KMS-11 (cell line): ENCODE data around the gene SLC35A5.
"Not testable (repeated sequence)": the region's sequence is repeated elsewhere in the genome, so short reads cannot be mapped to it uniquely, and the experiment has no call there.

Experiments used
- H2AFZ ChIP-seq: fragments of 200-600 bp; sonication (generic); 2 replicates; pipeline ENCODE4 v1.6.1; 2016; ENCODE audit warnings: antibody characterized with exemption, mixed run types, low read depth
- H3K27ac ChIP-seq: fragments of 200-600 bp; sonication (generic); 2 replicates; pipeline ENCODE4 v1.6.1; 2016; ENCODE audit warnings: mild to moderate bottlenecking, mixed run types
- H3K27me3 ChIP-seq: fragments of 200-600 bp; sonication (generic); 2 replicates; pipeline ENCODE4 v1.6.1; 2017; ENCODE audit warnings: mild to moderate bottlenecking, low read depth, mixed run types, moderate library complexity; ENCODE audit not compliant: insufficient read depth
- H3K36me3 ChIP-seq: fragments of 200-600 bp; sonication (generic); 2 replicates; pipeline ENCODE4 v1.6.1; 2017; ENCODE audit warnings: mild to moderate bottlenecking, mixed run types; ENCODE audit not compliant: insufficient read depth
- H3K4me1 ChIP-seq: fragments of 200-600 bp; sonication (generic); 2 replicates; pipeline ENCODE4 v1.6.1; 2016; ENCODE audit warnings: mild to moderate bottlenecking, low read depth, mixed run types; ENCODE audit not compliant: poor library complexity, severe bottlenecking
- H3K4me2 ChIP-seq: fragments of 200-600 bp; sonication (generic); 2 replicates; pipeline ENCODE4 v1.7.0; 2016; ENCODE audit warnings: mild to moderate bottlenecking, mixed run types
- H3K4me3 ChIP-seq: fragments of 200-600 bp; sonication (generic); IDR thresholded peaks from 2 replicates; pipeline ENCODE4 v1.6.1; 2017; ENCODE audit warnings: low read depth, low read length, mixed read lengths; ENCODE audit not compliant: insufficient read depth
- H3K79me2 ChIP-seq: fragments of 200-600 bp; sonication (generic); 2 replicates; pipeline ENCODE4 v1.6.1; 2016; ENCODE audit warnings: low read depth, mixed run types; ENCODE audit not compliant: insufficient read depth
- H3K9ac ChIP-seq: fragments of 200-600 bp; sonication (generic); 2 replicates; pipeline ENCODE4 v1.6.1; 2016; ENCODE audit warnings: mild to moderate bottlenecking, mixed run types
- H4K20me1 ChIP-seq: fragments of 200-600 bp; sonication (generic); 2 replicates; pipeline ENCODE4 v1.6.1; 2016; ENCODE audit warnings: mild to moderate bottlenecking, mixed run types; ENCODE audit not compliant: insufficient read depth
- TF ChIP-seq, protein P1 (sequence below): fragments of 200-600 bp; sonication (generic); conservative IDR thresholded peaks from 2 replicates; pipeline ENCODE4 v1.6.1; 2017; ENCODE audit warnings: low read depth, mild to moderate bottlenecking, antibody characterized with exemption, low read length, moderate library complexity, mixed read lengths

SLC35A5 gene

DNA sequence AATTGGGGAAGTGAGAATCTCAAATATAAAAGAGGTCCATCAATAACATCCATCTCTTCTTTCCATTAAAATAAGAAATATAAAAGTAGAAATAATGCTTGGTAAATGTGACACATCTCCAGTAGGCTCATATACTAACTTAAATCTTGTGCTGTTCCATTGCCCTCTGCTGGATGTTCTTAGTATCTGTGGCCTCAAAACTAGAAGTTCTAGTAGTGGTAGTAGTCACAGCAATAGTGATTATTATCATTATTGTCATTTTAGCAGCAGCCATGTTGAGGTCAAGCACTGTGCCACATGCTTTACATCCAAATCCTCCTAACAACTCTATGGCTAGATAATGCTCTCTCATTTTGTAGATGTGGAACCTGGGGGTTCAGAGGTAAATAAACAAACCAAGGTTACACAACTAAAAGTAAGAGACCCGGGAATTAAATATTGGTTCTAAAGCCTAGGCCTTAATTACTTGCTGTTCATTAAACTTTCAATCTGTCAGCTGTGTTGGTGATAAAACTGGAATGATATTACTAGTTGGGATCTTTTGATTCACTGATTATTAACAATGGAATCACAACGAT lies 42.3 kb upstream of the SLC35A5 start:
- Histone ChIP-seq H2AFZ (no peak overlapping the region), H3K27ac (no peak overlapping the region), H4K20me1 (no peaks in the 10 kb centered on the region), H3K4me3 (no peak overlapping the region), H3K36me3 (no peaks in the 10 kb centered on the region), H3K79me2 (no peaks in the 10 kb centered on the region), H3K9ac (no peak overlapping the region), H3K4me1 (peaks cover 41% of the 10 kb centered on the region), H3K27me3 (no peaks in the 10 kb centered on the region), H3K4me2 (no peak overlapping the region)
- TF ChIP-seq, protein P1, sequence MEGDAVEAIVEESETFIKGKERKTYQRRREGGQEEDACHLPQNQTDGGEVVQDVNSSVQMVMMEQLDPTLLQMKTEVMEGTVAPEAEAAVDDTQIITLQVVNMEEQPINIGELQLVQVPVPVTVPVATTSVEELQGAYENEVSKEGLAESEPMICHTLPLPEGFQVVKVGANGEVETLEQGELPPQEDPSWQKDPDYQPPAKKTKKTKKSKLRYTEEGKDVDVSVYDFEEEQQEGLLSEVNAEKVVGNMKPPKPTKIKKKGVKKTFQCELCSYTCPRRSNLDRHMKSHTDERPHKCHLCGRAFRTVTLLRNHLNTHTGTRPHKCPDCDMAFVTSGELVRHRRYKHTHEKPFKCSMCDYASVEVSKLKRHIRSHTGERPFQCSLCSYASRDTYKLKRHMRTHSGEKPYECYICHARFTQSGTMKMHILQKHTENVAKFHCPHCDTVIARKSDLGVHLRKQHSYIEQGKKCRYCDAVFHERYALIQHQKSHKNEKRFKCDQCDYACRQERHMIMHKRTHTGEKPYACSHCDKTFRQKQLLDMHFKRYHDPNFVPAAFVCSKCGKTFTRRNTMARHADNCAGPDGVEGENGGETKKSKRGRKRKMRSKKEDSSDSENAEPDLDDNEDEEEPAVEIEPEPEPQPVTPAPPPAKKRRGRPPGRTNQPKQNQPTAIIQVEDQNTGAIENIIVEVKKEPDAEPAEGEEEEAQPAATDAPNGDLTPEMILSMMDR = peak; percentile 86

- not testable (repeated sequence) for H3K4me3 ChIP-seq, H3K27me3 ChIP-seq, H3K4me1 ChIP-seq, H3K9ac ChIP-seq, H3K27ac ChIP-seq, H3K4me2 ChIP-seq, H3K79me2 ChIP-seq, H2AFZ ChIP-seq, H3K36me3 ChIP-seq, H4K20me1 ChIP-seq
These were observed 37.7 kb upstream of the SLC35A5 start for GRCh38 chr3:112524127-112524526.

GRCh38 chr3:112530573-112530972 lies 31.3 kb upstream of the SLC35A5 start:
- TF ChIP-seq, protein P1 = no peak
- Histone ChIP-seq H3K4me2 (no peak overlapping the region), H3K79me2 (no peaks in the 10 kb centered on the region), H3K4me1 (no peaks in the 10 kb centered on the region), H3K4me3 (no peak overlapping the region), H2AFZ (no peak overlapping the region), H4K20me1 (no peaks in the 10 kb centered on the region), H3K27me3 (no peaks in the 10 kb centered on the region), H3K9ac (no peak overlapping the region), H3K27ac (no peak overlapping the region), H3K36me3 (no peaks in the 10 kb centered on the region)

DNA sequence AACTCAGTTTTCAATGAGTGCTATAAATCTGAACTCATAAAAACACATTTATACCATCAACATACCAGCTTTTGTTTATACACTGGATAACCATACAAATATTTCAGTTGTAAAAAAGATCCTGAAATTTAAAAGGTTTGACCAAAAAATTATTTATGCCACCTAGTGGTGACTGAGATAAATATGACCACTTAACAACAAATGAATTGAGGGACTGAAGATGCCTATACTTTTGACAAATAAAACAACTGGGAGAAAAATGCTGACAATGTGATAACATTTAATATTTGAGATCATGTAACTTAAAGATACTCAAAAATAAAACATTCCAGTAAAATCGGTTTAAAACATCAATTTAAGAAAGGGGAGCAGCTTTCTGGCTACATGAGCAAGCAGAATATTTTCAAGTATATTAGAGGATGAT lies 30.5 kb upstream of the SLC35A5 start:
- Histone ChIP-seq H3K4me1 (no peaks in the 10 kb centered on the region), H3K27ac (no peak overlapping the region), H4K20me1 (no peaks in the 10 kb centered on the region), H3K79me2 (no peaks in the 10 kb centered on the region), H3K27me3 (no peaks in the 10 kb centered on the region), H3K9ac (no peak overlapping the region), H3K36me3 (no peaks in the 10 kb centered on the region), H3K4me3 (no peak overlapping the region), H3K4me2 (no peak overlapping the region), H2AFZ (no peak overlapping the region)
- TF ChIP-seq, protein P1 = peak; percentile 87

DNA sequence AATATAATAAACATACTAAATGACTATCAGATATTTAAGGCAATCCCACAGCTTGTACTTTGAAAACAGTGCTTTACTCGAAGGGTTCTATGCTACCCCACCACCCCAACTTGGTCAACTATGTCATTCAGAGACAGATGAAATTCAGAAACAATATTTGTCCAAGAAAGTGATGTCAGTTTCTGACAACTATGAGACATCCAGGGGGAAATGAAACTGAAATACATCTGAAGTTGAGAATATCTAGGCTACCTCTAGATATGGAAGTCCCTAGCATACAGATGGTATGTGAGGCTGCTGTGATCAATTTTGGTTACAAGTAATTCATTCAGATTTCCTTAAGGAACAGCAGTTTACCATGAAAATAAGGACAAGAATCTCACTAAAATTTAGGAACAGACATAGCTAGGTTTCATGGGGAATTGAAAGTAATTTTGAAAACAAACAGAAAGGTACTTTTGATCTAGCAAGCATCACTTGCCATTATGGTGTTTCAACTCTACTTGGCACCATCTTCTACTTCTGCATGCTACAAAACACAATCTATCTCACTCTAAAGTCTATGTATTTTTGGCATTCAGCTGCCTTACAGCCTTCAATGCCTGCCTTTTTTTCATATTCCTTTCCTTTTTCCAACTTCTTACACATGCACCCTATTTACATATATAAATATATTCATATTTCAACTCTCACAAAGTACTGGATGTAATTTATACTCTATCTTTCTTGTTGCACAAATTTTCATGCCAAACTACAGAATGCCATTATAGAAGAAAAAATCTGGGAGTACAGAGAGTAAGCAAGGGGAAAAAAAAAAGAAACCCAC lies 21.8 kb upstream of the SLC35A5 start:
- H3K36me3 ChIP-seq = 0 out of 2 replicates have a peak, but pooled peaks cover 14% of the 10 kb centered on the region
- H3K4me2 ChIP-seq = no peak overlapping the region; the same call in 1 of the 2 replicates

More for the DNA sequence above, 21.8 kb upstream of the SLC35A5 start:
- Histone ChIP-seq H3K4me1 (peaks cover 29% of the 10 kb centered on the region), H3K27ac (no peak overlapping the region), H3K9ac (no peak overlapping the region), H3K27me3 (no peaks in the 10 kb centered on the region), H4K20me1 (no peaks in the 10 kb centered on the region), H2AFZ (no peak overlapping the region), H3K4me3 (no peak overlapping the region), H3K79me2 (no peaks in the 10 kb centered on the region)
- TF ChIP-seq, protein P1 = no peak
